Mesothelial cell of epicardium (in vitro differentiated cells): Measurements from ENCODE around the gene COPS7A. TPM values are rescaled to one million over a fixed set of nuclear protein-coding genes. Genes with fewer than 3 reads are reported as not detected.

Experiments
- DNase-seq, 2 experiments: peaks; one replicate each; pipeline ENCODE4 v3.0.0; 2021; ENCODE audit warnings: low spot score in 2 of 2; ENCODE audit not compliant: unreplicated experiment in 2 of 2
- H3K27ac Mint-ChIP-seq: 2 replicates; pipeline ENCODE4 v1.8.0; 2021; ENCODE audit warnings: mixed read lengths
- H3K27me3 Mint-ChIP-seq: 2 replicates; pipeline ENCODE4 v1.8.0; 2021; ENCODE audit warnings: low read depth, mixed read lengths
- H3K36me3 Mint-ChIP-seq: 2 replicates; pipeline ENCODE4 v1.8.0; 2021; ENCODE audit warnings: mixed read lengths
- H3K4me1 Mint-ChIP-seq: 2 replicates; pipeline ENCODE4 v1.8.0; 2021; ENCODE audit warnings: mixed read lengths
- H3K4me3 Mint-ChIP-seq: 2 replicates; pipeline ENCODE4 v1.8.0; 2021; ENCODE audit warnings: mild to moderate bottlenecking, moderate library complexity, mixed read lengths
- H3K9me3 Mint-ChIP-seq: 2 replicates; pipeline ENCODE4 v1.8.0; 2021; ENCODE audit warnings: mixed read lengths
- CTCF ChIP-seq: fragments of 200-600 bp; sonication (generic); IDR thresholded peaks from one replicate; pipeline ENCODE4 v1.5.0; 2021; ENCODE audit warnings: antibody characterized with exemption; ENCODE audit not compliant: unreplicated experiment
- total RNA-seq: library from RNA; stranded (reverse); gene quantifications from 3 replicates; pipeline ENCODE4 v1.2.1, GENCODE V29; 2021

The COPS7A gene
- total RNA-seq, 1 donor from 2014 or later = 37.6 TPM

GRCh38 chr12:6757028-6757690 lies 33.3 kb downstream of the COPS7A start:
- TF ChIP-seq CTCF = no peak
- peaks cover 22% of the 10 kb centered on the region for H3K4me1 Mint-ChIP-seq
- H3K36me3 Mint-ChIP-seq = no peaks in the 10 kb centered on the region
- no peak overlapping the region for H3K4me3 Mint-ChIP-seq
- no peak for DNase-seq
- peak overlapping the region; percentile 8 for H3K27ac Mint-ChIP-seq
- H3K9me3 Mint-ChIP-seq = peaks cover under 1% of the 10 kb centered on the region
- no peaks in the 10 kb centered on the region for H3K27me3 Mint-ChIP-seq

- peaks cover 30% of the 10 kb centered on the region for H3K4me1 Mint-ChIP-seq
Measured at GRCh38 chr12:6758506-6759095, 34.8 kb downstream of the COPS7A start.

GRCh38 chr12:6759741-6760140 lies 35.9 kb downstream of the COPS7A start:
- no peak overlapping the region for H3K4me3 Mint-ChIP-seq
- no peak overlapping the region for H3K27ac Mint-ChIP-seq
- no peaks in the 10 kb centered on the region for H3K27me3 Mint-ChIP-seq
- peaks cover 30% of the 10 kb centered on the region for H3K4me1 Mint-ChIP-seq
- DNase-seq = no peak
- H3K36me3 Mint-ChIP-seq = no peaks in the 10 kb centered on the region
- peaks cover 3% of the 10 kb centered on the region for H3K9me3 Mint-ChIP-seq
- no peak for TF ChIP-seq CTCF

More at GRCh38 chr12:6758506-6759095, 34.8 kb downstream of the COPS7A start:
- H3K27ac Mint-ChIP-seq = no peak overlapping the region
- peaks cover 3% of the 10 kb centered on the region for H3K9me3 Mint-ChIP-seq
- H3K36me3 Mint-ChIP-seq = no peaks in the 10 kb centered on the region
- no peak for TF ChIP-seq CTCF
- H3K27me3 Mint-ChIP-seq = no peaks in the 10 kb centered on the region
- H3K4me3 Mint-ChIP-seq = no peak overlapping the region
- DNase-seq = no peak

GRCh38 chr12:6763380-6763779 lies 39.5 kb downstream of the COPS7A start:
- H3K27me3 Mint-ChIP-seq = no peaks in the 10 kb centered on the region
- no peak for DNase-seq
- peaks cover 45% of the 10 kb centered on the region for H3K4me1 Mint-ChIP-seq

GRCh38 chr12:6764011-6764828 lies 40.4 kb downstream of the COPS7A start:
- DNase-seq = peak; percentile 82 to 85
- Mint-ChIP-seq H3K4me3 (peak overlapping the region; percentile 46), H3K36me3 (no peaks in the 10 kb centered on the region), H3K27me3 (no peaks in the 10 kb centered on the region), H3K27ac (peak overlapping the region; percentile 91), H3K9me3 (peaks cover 3% of the 10 kb centered on the region), H3K4me1 (peaks cover 53% of the 10 kb centered on the region)
- no peak for TF ChIP-seq CTCF

More at GRCh38 chr12:6763380-6763779, 39.5 kb downstream of the COPS7A start:
- H3K9me3 Mint-ChIP-seq = peaks cover 3% of the 10 kb centered on the region
- no peak for TF ChIP-seq CTCF
- H3K27ac Mint-ChIP-seq = peak overlapping the region; percentile 91
- peak overlapping the region; percentile 46 for H3K4me3 Mint-ChIP-seq
- H3K36me3 Mint-ChIP-seq = no peaks in the 10 kb centered on the region
